Measurements from ENCODE around the gene NPTN.
A peak's percentile ranks its signal among the peaks of the same experiment; 100 is the strongest.
"Not testable (repeated sequence)": the region's sequence is repeated elsewhere in the genome, so short reads cannot be mapped to it uniquely, and the experiment has no call there.

NPTN gene

GRCh38 chr15:73600413-73601335 lies 32.5 kb downstream of the NPTN start:
- DNase-seq, result no peak

- DNase-seq, result no peak
Observed at GRCh38 chr15:73599934-73600333, 33.3 kb downstream of the NPTN start.

- DNase-seq, result no peak
Observed at GRCh38 chr15:73598530-73599160, 34.5 kb downstream of the NPTN start.

- DNase-seq, result no peak
Observed at GRCh38 chr15:73597036-73597638, 36.1 kb downstream of the NPTN start.

GRCh38 chr15:73596174-73596573 lies 37.0 kb downstream of the NPTN start:
- DNase-seq, result no peak

- DNase-seq, result no peak
Observed at GRCh38 chr15:73594109-73594508, 39.1 kb downstream of the NPTN start.

GRCh38 chr15:73593304-73594074 lies 39.7 kb downstream of the NPTN start:
- no peak for DNase-seq

GRCh38 chr15:73590263-73590662 lies 42.9 kb downstream of the NPTN start:
- no peak for DNase-seq

- no peak for DNase-seq
Observed at GRCh38 chr15:73589766-73590165, 43.4 kb downstream of the NPTN start.

GRCh38 chr15:73585871-73586654 lies 47.1 kb downstream of the NPTN start:
- no peak for DNase-seq

- no peak for DNase-seq
Observed at GRCh38 chr15:73584699-73585420, 48.3 kb downstream of the NPTN start.

GRCh38 chr15:73583544-73583943 lies 49.6 kb downstream of the NPTN start:
- DNase-seq, result no peak

GRCh38 chr15:73582851-73583379 lies 50.3 kb downstream of the NPTN start:
- no peak for DNase-seq

- DNase-seq, result no peak
Observed at GRCh38 chr15:73578026-73578425, 55.2 kb downstream of the NPTN start.

- DNase-seq, result not testable (repeated sequence)
Observed at GRCh38 chr15:73577593-73577992, 55.6 kb downstream of the NPTN start.

- DNase-seq, result no peak
Observed at GRCh38 chr15:73575636-73576247, 57.4 kb downstream of the NPTN start.

- no peak for DNase-seq
Observed at GRCh38 chr15:73573572-73573971, 59.6 kb downstream of the NPTN start.

GRCh38 chr15:73573037-73573436 lies 60.2 kb downstream of the NPTN start:
- no peak for DNase-seq

- DNase-seq, result no peak
Observed at GRCh38 chr15:73572296-73572695, 60.9 kb downstream of the NPTN start.

- peak; percentile 78 for DNase-seq
Observed at GRCh38 chr15:73571346-73571745, 61.8 kb downstream of the NPTN start.

All from NCI-H774 (cell line).